Kidney (tissue), 14 donors: ENCODE data around the gene JPT2. TPM values are rescaled to one million over a fixed set of nuclear protein-coding genes. Genes with fewer than 3 reads are reported as not detected.

Source experiments
- DNase-seq, 5 donors: peaks; one replicate each; pipeline ENCODE4 v3.0.0-alpha.2; 2013 to 2020
- FAIRE-seq: peaks from 2 replicates; lab custom pipeline; 2012; peaks lifted over from hg19 to GRCh38; lab: Jason Lieb, UNC
- H3K27ac ChIP-seq, 2 donors: one replicate each; pipeline ENCODE4 v1.7.0; 2013; ENCODE audit warnings: low read depth in 2 of 2, low read length in 2 of 2, inconsistent platforms in 1 of 2
- H3K27me3 ChIP-seq: one replicate; pipeline ENCODE4 v1.7.1; 2013; ENCODE audit warnings: low read length, inconsistent platforms; ENCODE audit not compliant: control insufficient read depth, insufficient read depth
- H3K36me3 ChIP-seq, 3 donors: one replicate each; pipeline versions ENCODE4 v1.7.0 to v1.7.1; 2013; ENCODE audit warnings: low read length in 3 of 3, control low read depth in 1 of 3, inconsistent platforms in 1 of 3; ENCODE audit not compliant: insufficient read depth in 3 of 3, control insufficient read depth in 2 of 3
- H3K4me1 ChIP-seq, 3 donors: one replicate each; pipeline versions ENCODE4 v1.7.0 to v1.7.1; 2013; ENCODE audit warnings: low read length in 3 of 3, inconsistent platforms in 1 of 3, low read depth in 1 of 3; ENCODE audit not compliant: control insufficient read depth in 2 of 3, insufficient read depth in 2 of 3
- H3K4me3 ChIP-seq, 3 donors: one replicate each; pipeline versions ENCODE4 v1.7.0 to v1.8.1; 2013; ENCODE audit warnings: low read length in 3 of 3, control low read depth in 1 of 3, inconsistent platforms in 1 of 3
- H3K9ac ChIP-seq, 3 donors: one replicate each; pipeline versions ENCODE4 v1.7.0 to v1.7.1; 2013; ENCODE audit warnings: low read length in 3 of 3, control low read depth in 1 of 3, inconsistent platforms in 1 of 3
- H3K9me3 ChIP-seq, 3 donors: one replicate each; pipeline versions ENCODE4 v1.7.0 to v1.7.1; 2013; ENCODE audit warnings: low read length in 3 of 3, control low read depth in 1 of 3, inconsistent platforms in 1 of 3; ENCODE audit not compliant: control insufficient read depth in 2 of 3, insufficient read depth in 1 of 3
- intact Hi-C: fragments of 100-400 bp; cut with DNase I; formaldehyde crosslinking; loops from one replicate; pipeline ENCODE4 v1.11.1; 2022
- polyA plus RNA-seq: library from polyadenylated mRNA; stranded (reverse); fragments of 350-450 nt; fragmentation: Illumina TruSeq; extraction: RNeasy Lipid Tissue Mini Kit (QIAGEN cat#74804); gene quantifications from one replicate; pipeline ENCODE4 v1.2.3, GENCODE V29; 2014; ENCODE audit warnings: low read depth, low replicate concordance; ENCODE audit not compliant: insufficient read depth
- total RNA-seq: library from RNA; stranded (reverse); fragmentation: NEBNext Ultra II Directional; extraction: Animal tissue kit (Norgen Biotek cat#: 25700); gene quantifications from one replicate; pipeline ENCODE4 v1.2.1, GENCODE V29; 2021
- TF ChIP-seq, protein P1 (sequence below): IDR thresholded peaks from 3 replicates; pipeline ENCODE4 v1.5.1; 2012; ENCODE audit warnings: mild to moderate bottlenecking, moderate library complexity, borderline replicate concordance; ENCODE audit not compliant: insufficient read depth; ENCODE audit errors: extremely low read depth
- donor health status: control.
- donor health status: control.
- donor health status: control.
- donor health status: control.
- donor health status: control.
- donor health status: DM: yes; HTN: yes; CAD: no.
- donor health status: Normal renal cell carcinoma (clear cell type).

The JPT2 gene
- total and polyA plus RNA-seq, 2 donors from 2014 or later, result 32.8 to 89.3 TPM

GRCh38 chr16:1670866-1671265 lies 7.2 kb upstream of the JPT2 start:
- H3K36me3 ChIP-seq, result peaks cover 5 to 69% (median 60%) of the 10 kb centered on the region in 3 donors
- FAIRE-seq, result no peak
- H3K27me3 ChIP-seq, result no peaks in the 10 kb centered on the region

DNA sequence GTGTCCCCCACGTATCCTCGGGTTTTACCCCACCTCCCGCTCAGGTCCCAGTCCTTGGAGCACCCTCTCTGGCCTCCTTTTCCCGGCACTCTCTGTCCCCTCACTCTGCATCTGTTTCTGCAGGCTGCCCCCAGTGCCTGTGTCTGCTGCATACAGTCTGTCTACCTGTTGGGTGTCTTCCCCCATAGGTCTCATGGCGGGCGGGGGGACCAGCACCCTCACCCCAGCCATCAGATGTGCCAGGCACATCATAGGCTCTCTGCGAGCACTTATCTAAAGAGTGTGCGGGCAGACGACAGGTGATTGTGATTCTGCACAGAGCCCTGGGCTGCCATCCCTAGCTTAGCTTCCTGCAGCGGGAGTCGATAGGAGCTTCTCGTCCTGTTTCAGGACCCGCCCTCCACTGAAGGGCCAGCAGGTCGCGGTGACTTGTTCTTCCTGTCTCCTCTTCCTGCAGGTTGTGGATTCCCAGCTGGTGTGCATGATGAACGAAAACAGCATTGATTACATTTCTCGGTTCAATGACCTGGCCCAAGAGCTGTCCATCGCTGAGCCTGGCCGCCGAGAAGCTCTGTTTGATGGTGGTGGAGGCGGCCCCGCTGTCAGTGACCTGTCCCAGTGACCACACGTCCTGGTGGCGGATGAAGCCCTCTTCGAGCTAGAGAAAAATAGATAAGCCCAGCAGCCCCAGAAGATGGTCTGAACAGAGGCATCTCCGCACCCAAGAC lies 4.5 kb upstream of the JPT2 start:
- H3K9ac ChIP-seq, result no peak overlapping the region
- H3K27me3 ChIP-seq, result no peaks in the 10 kb centered on the region
- TF ChIP-seq, protein P1, sequence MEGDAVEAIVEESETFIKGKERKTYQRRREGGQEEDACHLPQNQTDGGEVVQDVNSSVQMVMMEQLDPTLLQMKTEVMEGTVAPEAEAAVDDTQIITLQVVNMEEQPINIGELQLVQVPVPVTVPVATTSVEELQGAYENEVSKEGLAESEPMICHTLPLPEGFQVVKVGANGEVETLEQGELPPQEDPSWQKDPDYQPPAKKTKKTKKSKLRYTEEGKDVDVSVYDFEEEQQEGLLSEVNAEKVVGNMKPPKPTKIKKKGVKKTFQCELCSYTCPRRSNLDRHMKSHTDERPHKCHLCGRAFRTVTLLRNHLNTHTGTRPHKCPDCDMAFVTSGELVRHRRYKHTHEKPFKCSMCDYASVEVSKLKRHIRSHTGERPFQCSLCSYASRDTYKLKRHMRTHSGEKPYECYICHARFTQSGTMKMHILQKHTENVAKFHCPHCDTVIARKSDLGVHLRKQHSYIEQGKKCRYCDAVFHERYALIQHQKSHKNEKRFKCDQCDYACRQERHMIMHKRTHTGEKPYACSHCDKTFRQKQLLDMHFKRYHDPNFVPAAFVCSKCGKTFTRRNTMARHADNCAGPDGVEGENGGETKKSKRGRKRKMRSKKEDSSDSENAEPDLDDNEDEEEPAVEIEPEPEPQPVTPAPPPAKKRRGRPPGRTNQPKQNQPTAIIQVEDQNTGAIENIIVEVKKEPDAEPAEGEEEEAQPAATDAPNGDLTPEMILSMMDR, result no peak
- no peaks in the 10 kb centered on the region for H3K9me3 ChIP-seq
- H3K27ac ChIP-seq, result no peak overlapping the region
- H3K36me3 ChIP-seq, result peaks cover 5 to 46% (median 45%) of the 10 kb centered on the region in 3 donors
- no peak overlapping the region for H3K4me3 ChIP-seq
- DNase-seq (no peak), FAIRE-seq (no peak)
- intact Hi-C loops, result no loop called here
- peaks cover 0 to under 1% (median 0%) of the 10 kb centered on the region in 3 donors for H3K4me1 ChIP-seq

More at GRCh38 chr16:1670866-1671265, 7.2 kb upstream of the JPT2 start:
- DNase-seq, result peak in 1 of 5 donors; percentile 46
- intact Hi-C loops, result no loop called here
- TF ChIP-seq, protein P1, result no peak
- no peak overlapping the region for H3K4me3 ChIP-seq
- no peaks in the 10 kb centered on the region for H3K4me1 ChIP-seq
- no peaks in the 10 kb centered on the region for H3K9me3 ChIP-seq
- H3K27ac ChIP-seq, result no peak overlapping the region
- no peak overlapping the region for H3K9ac ChIP-seq

DNA sequence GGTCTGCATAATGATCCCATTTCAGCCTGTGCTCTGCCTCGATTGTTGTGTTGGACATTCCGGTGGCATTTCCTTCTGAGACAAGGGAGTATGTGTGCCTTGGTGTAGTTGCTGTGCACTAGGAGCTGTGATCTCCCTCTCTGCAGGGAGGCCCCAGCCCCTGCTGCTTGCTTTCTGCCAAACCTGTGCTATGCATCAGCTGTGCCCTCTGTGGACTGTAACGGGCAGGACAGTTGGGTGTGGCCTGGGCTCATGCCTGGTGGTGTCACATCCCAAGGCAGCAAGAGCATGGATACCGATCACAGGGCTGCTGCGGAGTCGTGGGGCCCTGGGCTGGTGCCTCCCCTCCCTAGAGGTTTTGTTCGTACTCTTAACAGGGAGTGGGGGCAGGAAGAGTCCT lies 3.8 kb upstream of the JPT2 start:
- FAIRE-seq (no peak), DNase-seq (peak in 1 of 5 donors; percentile 15)
- TF ChIP-seq, protein P1, result no peak
- H3K4me3 ChIP-seq, result no peak overlapping the region
- H3K4me1 ChIP-seq, result peaks cover 0 to 4% (median 0%) of the 10 kb centered on the region in 3 donors
- no peaks in the 10 kb centered on the region for H3K27me3 ChIP-seq
- intact Hi-C loops, result no loop called here
- no peaks in the 10 kb centered on the region for H3K9me3 ChIP-seq
- H3K36me3 ChIP-seq, result peaks cover 5 to 43% (median 39%) of the 10 kb centered on the region in 3 donors
- no peak overlapping the region for H3K9ac ChIP-seq
- H3K27ac ChIP-seq, result no peak overlapping the region
